ENCODE data around the gene CD72. TPM values are rescaled to one million over a fixed set of nuclear protein-coding genes. Genes with fewer than 3 reads are reported as not detected.
"Not testable (repeated sequence)": the region's sequence is repeated elsewhere in the genome, so short reads cannot be mapped to it uniquely, and the experiment has no call there.

The CD72 gene
- total and polyA plus RNA-seq, 2 donors (not counting 1 experiment from before 2014, with no cell fraction given): 1.00 to 2.8 TPM

DNA sequence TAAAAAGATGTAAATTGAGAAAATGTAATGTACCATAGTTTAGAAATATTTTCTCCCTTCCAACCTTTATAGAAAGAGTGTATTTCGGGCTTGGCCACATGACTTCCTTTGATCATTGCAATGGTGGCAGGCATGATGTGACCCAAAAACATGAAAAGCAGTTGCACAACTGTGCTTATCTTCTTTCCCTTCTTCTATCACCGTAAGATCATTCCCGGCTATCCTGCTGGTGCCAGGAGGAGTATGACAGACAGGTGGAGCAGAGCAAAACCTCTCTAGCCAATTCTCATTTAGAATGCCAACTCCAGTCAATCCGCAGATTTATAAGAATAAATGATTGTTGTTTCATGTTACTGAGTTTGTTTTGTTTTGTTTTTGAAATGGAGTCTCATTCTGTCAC lies 23.7 kb downstream of the CD72 start:
- H4K20me1 ChIP-seq (ENCODE audit: control insufficient read depth, extremely low read depth, insufficient read depth, low read length): no peaks in the 10 kb centered on the region
- H3K79me2 ChIP-seq (ENCODE audit: control insufficient read depth, insufficient read depth, low read length): no peaks in the 10 kb centered on the region
- H3K4me3 ChIP-seq (replicated peaks in 1 of 4; ENCODE audit: control extremely low read depth in 1 of 4, insufficient read depth in 1 of 4, low read depth in 3 of 4, low read length in 4 of 4): no peak overlapping the region
- H2AFZ ChIP-seq (ENCODE audit: low read length): no peak overlapping the region
- DNase-seq (ENCODE audit: low read depth in 2 of 2): no peak
- H3K4me2 ChIP-seq (ENCODE audit: extremely low read depth, insufficient read depth, low read length): no peak overlapping the region
- H3K9me3 ChIP-seq (ENCODE audit: control insufficient read depth, insufficient read depth, low read depth, low read length): no peaks in the 10 kb centered on the region
- H3K36me3 ChIP-seq (ENCODE audit: control insufficient read depth, insufficient read depth, low read length): no peaks in the 10 kb centered on the region
- H3K27me3 ChIP-seq (ENCODE audit: control insufficient read depth, insufficient read depth, low read length): no peaks in the 10 kb centered on the region
- no peak overlapping the region for H3K9ac ChIP-seq (ENCODE audit: insufficient read depth, low read length)
- no peak overlapping the region for H3K27ac ChIP-seq (ENCODE audit: insufficient read depth, low read length)
- TF ChIP-seq, protein P1, sequence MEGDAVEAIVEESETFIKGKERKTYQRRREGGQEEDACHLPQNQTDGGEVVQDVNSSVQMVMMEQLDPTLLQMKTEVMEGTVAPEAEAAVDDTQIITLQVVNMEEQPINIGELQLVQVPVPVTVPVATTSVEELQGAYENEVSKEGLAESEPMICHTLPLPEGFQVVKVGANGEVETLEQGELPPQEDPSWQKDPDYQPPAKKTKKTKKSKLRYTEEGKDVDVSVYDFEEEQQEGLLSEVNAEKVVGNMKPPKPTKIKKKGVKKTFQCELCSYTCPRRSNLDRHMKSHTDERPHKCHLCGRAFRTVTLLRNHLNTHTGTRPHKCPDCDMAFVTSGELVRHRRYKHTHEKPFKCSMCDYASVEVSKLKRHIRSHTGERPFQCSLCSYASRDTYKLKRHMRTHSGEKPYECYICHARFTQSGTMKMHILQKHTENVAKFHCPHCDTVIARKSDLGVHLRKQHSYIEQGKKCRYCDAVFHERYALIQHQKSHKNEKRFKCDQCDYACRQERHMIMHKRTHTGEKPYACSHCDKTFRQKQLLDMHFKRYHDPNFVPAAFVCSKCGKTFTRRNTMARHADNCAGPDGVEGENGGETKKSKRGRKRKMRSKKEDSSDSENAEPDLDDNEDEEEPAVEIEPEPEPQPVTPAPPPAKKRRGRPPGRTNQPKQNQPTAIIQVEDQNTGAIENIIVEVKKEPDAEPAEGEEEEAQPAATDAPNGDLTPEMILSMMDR (conservative IDR thresholded peaks at IDR 0.05 in 1 of 2, IDR thresholded peaks at IDR 0.05 in 1 of 2; ENCODE audit: low read depth in 1 of 2, low read length in 2 of 2): no peak
- no peak for TF ChIP-seq EZH2 (IDR thresholded peaks at IDR 0.05; ENCODE audit: low read length, missing control alignments)
- no peaks in the 10 kb centered on the region for H3K4me1 ChIP-seq (ENCODE audit: control insufficient read depth, extremely low read depth, insufficient read depth, low read length)

DNA sequence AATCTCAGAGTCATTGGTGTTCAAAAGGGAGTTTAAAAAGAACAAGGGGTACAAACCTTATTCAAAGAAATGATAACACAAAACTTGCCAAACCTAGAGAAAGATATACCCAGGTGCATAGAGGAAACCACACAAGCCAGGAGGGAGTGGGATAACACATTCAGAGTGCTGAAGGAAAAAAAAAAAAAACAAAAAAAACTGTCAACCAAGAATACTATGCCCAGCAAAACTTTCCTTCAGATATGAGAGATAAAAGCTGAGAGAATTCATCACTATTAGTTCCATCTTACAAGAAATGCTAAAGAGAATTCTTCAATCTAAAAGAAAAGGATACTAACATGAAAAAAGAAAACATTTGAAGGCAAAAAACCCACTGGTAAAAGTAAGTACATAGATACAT lies 24.6 kb downstream of the CD72 start:
- no peaks in the 10 kb centered on the region for H3K4me1 ChIP-seq (ENCODE audit: control insufficient read depth, extremely low read depth, insufficient read depth, low read length)
- no peak for DNase-seq (ENCODE audit: low read depth in 2 of 2)

DNA sequence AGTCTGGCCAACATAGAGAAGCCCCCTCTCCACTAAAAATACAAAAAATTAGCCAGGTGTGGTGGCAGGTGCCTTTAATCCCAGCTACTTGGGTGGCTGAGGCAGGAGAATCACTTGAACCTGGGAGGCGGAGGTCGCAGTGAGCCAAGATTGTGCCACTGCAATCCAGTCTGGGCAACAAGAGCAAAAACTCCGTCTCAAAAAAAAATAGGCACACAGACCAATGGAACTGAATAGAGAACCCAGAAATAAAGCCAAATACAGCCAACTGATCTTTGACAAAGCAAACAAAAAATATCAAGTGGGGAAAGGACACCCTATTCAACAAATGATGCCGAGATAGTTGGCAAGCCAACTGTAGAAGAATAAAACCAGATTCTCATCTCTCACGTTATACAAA lies 29.7 kb downstream of the CD72 start:
- not testable (repeated sequence) for H3K9ac ChIP-seq (ENCODE audit: insufficient read depth, low read length); DNase-seq (ENCODE audit: low read depth in 2 of 2); H3K27me3 ChIP-seq (ENCODE audit: control insufficient read depth, insufficient read depth, low read length); H3K4me2 ChIP-seq (ENCODE audit: extremely low read depth, insufficient read depth, low read length); H2AFZ ChIP-seq (ENCODE audit: low read length); H3K79me2 ChIP-seq (ENCODE audit: control insufficient read depth, insufficient read depth, low read length); H3K4me1 ChIP-seq (ENCODE audit: control insufficient read depth, extremely low read depth, insufficient read depth, low read length); H3K27ac ChIP-seq (ENCODE audit: insufficient read depth, low read length); H3K4me3 ChIP-seq (replicated peaks in 1 of 4; ENCODE audit: control extremely low read depth in 1 of 4, insufficient read depth in 1 of 4, low read depth in 3 of 4, low read length in 4 of 4); H3K9me3 ChIP-seq (ENCODE audit: control insufficient read depth, insufficient read depth, low read depth, low read length); H4K20me1 ChIP-seq (ENCODE audit: control insufficient read depth, extremely low read depth, insufficient read depth, low read length); H3K36me3 ChIP-seq (ENCODE audit: control insufficient read depth, insufficient read depth, low read length)

More for the DNA sequence above, 24.6 kb downstream of the CD72 start:
- Histone ChIP-seq H3K4me2 (ENCODE audit: extremely low read depth, insufficient read depth, low read length) (no peak overlapping the region), H4K20me1 (ENCODE audit: control insufficient read depth, extremely low read depth, insufficient read depth, low read length) (no peaks in the 10 kb centered on the region), H3K9ac (ENCODE audit: insufficient read depth, low read length) (no peak overlapping the region), H3K36me3 (ENCODE audit: control insufficient read depth, insufficient read depth, low read length) (no peaks in the 10 kb centered on the region), H3K79me2 (ENCODE audit: control insufficient read depth, insufficient read depth, low read length) (no peaks in the 10 kb centered on the region), H3K27ac (ENCODE audit: insufficient read depth, low read length) (no peak overlapping the region), H3K27me3 (ENCODE audit: control insufficient read depth, insufficient read depth, low read length) (no peaks in the 10 kb centered on the region), H2AFZ (ENCODE audit: low read length) (no peak overlapping the region), H3K4me3 (replicated peaks in 1 of 4; ENCODE audit: control extremely low read depth in 1 of 4, insufficient read depth in 1 of 4, low read depth in 3 of 4, low read length in 4 of 4) (no peak overlapping the region), H3K9me3 (ENCODE audit: control insufficient read depth, insufficient read depth, low read depth, low read length) (no peaks in the 10 kb centered on the region)
- TF ChIP-seq EZH2 (IDR thresholded peaks at IDR 0.05; ENCODE audit: low read length, missing control alignments): no peak
- TF ChIP-seq, protein P1 (conservative IDR thresholded peaks at IDR 0.05 in 1 of 2, IDR thresholded peaks at IDR 0.05 in 1 of 2; ENCODE audit: low read depth in 1 of 2, low read length in 2 of 2): no peak

DNA sequence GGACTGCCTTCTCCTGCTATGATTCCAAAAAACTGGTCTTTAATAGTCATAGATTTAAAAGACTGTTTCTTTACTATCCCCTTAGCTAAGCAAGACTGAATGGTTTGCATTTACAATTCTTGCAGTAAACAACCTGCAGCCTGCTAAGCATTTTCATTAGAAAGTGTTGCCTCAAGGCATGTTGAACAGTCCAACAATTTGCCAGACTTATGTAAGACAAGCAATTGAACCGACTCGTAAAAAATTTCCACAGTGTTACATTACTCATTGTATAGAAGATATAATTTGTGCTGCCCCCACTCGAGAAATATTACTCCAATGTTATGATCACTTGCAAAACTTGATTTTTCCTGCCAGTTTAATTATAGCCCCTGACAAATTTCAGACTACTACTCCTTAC lies 33.5 kb downstream of the CD72 start:
- H3K9me3 ChIP-seq (ENCODE audit: control insufficient read depth, insufficient read depth, low read depth, low read length); H3K27me3 ChIP-seq (ENCODE audit: control insufficient read depth, insufficient read depth, low read length); H3K9ac ChIP-seq (ENCODE audit: insufficient read depth, low read length); H3K36me3 ChIP-seq (ENCODE audit: control insufficient read depth, insufficient read depth, low read length); H3K4me1 ChIP-seq (ENCODE audit: control insufficient read depth, extremely low read depth, insufficient read depth, low read length); DNase-seq (ENCODE audit: low read depth in 2 of 2); H2AFZ ChIP-seq (ENCODE audit: low read length); H3K4me3 ChIP-seq (replicated peaks in 1 of 4; ENCODE audit: control extremely low read depth in 1 of 4, insufficient read depth in 1 of 4, low read depth in 3 of 4, low read length in 4 of 4); H3K27ac ChIP-seq (ENCODE audit: insufficient read depth, low read length); H4K20me1 ChIP-seq (ENCODE audit: control insufficient read depth, extremely low read depth, insufficient read depth, low read length); H3K4me2 ChIP-seq (ENCODE audit: extremely low read depth, insufficient read depth, low read length); H3K79me2 ChIP-seq (ENCODE audit: control insufficient read depth, insufficient read depth, low read length): not testable (repeated sequence)

DNA sequence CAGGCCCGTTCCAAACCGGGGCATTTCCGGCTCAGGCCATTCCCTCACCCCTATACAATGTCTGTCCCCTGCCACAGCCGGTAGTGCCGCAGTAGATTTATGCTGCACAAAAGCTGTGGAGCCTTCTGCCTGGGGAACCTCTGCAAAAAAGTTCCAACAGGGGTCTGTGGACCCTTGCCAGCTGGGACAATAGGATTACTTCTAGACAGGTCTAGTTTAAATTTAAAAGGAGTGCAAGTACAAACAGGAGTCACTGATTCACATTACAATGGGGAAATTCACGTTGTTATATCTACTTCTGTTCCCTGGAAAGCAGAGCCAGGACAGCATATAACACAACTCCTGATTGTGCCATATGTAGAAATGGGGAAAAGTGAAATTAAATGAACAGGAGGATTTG lies 34.7 kb downstream of the CD72 start:
- not testable (repeated sequence) for H3K79me2 ChIP-seq (ENCODE audit: control insufficient read depth, insufficient read depth, low read length); H3K4me1 ChIP-seq (ENCODE audit: control insufficient read depth, extremely low read depth, insufficient read depth, low read length); H3K27ac ChIP-seq (ENCODE audit: insufficient read depth, low read length); H3K4me2 ChIP-seq (ENCODE audit: extremely low read depth, insufficient read depth, low read length); H3K27me3 ChIP-seq (ENCODE audit: control insufficient read depth, insufficient read depth, low read length); H3K4me3 ChIP-seq (replicated peaks in 1 of 4; ENCODE audit: control extremely low read depth in 1 of 4, insufficient read depth in 1 of 4, low read depth in 3 of 4, low read length in 4 of 4); DNase-seq (ENCODE audit: low read depth in 2 of 2); H4K20me1 ChIP-seq (ENCODE audit: control insufficient read depth, extremely low read depth, insufficient read depth, low read length); H3K9ac ChIP-seq (ENCODE audit: insufficient read depth, low read length); H2AFZ ChIP-seq (ENCODE audit: low read length); H3K9me3 ChIP-seq (ENCODE audit: control insufficient read depth, insufficient read depth, low read depth, low read length); H3K36me3 ChIP-seq (ENCODE audit: control insufficient read depth, insufficient read depth, low read length)
